Middle frontal gyrus (tissue), 1 donor: Measurements from ENCODE around the gene VPS37B.

Experiments
- DNase-seq: peaks from one replicate; pipeline ENCODE4 v3.0.0-alpha.2; 2015; ENCODE audit warnings: low spot score; ENCODE audit errors: extremely low spot score

Gene VPS37B

DNA sequence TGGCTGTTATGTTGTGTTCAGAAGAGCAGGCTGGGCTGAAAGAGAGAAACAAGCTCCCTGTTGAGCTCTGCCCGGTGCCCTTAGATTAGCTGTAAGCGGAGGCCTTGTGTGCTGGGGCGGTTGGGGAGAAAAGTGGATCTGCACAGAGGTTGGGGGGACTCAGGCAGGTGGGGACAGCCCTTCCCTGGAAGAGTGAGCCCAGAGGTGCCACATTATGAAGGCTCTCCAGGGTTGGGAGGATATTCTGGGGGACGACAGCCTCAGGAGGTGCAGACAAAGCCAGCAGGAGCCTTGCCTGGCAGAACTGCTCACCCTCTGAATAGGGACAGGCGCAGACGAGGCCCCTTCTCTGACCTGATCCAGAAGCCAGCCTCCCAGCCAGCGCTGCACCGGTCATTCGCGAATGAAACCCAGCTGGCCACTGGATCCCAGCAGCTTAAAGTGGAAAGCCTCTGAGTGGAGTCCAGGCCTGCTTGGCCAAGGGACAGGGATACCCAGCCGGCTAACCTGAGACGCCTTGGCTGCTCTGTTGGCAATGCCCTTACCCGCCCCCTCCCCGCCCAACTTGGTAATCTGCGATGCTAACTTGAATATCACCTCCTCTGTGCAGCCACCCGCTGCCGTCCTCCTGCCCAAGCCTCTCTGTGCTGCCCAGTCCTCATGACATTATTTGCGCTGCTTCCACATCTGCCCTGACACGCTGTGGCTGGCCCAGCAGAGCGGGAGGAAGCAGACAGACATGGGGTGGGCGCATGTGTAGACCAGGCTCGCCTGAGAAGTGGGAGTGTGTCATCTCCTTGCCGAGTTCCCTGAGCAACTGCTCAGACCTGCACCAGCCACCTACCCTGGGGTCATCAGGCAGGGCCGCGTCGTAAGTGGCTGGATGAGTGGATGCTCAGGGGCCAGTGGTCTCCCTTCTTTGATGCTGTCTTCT is 55.1 kb downstream of the VPS37B start:
- no peak for DNase-seq

GRCh38 chr12:122839907-122840554 is 55.9 kb downstream of the VPS37B start:
- no peak for DNase-seq

- DNase-seq = no peak
Measured at GRCh38 chr12:122838841-122839240, 57.1 kb downstream of the VPS37B start.

- DNase-seq = no peak
Measured at GRCh38 chr12:122837306-122838265, 58.3 kb downstream of the VPS37B start.

DNA sequence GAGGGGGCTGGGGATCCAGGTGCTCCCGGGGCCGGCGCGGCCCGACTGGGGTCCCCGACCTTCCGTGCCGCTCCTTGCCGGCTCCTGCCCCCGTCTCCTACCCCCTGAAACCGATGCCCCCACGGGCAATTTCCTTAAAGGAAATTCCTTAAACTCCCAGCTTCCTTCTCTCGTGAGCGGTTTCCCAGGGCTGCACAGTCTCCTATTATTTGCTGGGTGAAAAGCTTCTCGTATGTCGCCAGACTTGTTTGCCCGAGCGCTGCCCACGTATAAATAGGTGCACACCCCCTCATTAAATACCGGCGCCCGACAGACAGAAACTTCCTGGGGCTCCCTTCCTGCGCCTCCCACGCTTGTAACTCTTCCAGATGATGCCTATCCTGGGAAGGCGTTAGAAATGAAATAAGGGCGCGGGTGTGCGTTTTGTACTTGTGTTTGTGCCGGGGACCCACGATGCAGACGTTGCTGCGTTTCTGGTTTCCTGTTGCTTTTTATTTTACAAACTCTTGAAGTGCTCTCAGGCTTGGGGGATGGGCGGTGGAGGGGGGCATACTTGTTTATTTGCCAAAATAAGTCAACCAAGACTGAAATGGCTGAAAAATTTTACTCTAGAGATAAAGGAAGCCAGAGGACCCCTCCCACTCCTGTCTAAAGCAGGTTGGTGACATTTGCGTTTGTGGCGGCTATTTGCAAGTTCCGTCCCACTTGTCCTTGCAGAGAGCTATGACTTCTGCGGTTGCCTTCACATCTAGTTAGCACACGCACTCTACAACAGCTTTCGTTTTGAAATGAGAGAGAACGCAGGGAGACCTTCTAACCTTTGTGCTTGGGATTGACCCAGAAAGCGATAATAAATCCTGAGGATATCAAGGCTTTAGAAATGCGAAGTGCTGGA is 59.6 kb downstream of the VPS37B start:
- DNase-seq = no peak

DNA sequence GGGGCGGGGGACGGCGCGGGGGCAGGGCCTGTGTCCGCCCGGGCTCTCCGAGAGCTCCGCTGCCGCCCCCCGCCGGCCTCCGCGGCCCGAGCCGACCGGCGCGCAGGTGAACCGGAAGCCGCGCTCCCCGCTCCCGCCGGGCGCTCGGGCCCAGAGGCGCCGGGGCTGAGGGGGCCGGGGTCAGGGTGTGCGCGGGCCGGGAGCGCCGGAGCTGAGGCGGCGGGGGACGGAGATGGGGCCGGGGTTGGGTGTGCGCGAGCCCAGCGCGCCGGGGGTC is 60.2 kb downstream of the VPS37B start:
- no peak for DNase-seq

GRCh38 chr12:122834921-122835749 is 60.8 kb downstream of the VPS37B start, which contains the start of gene HIP1R:
Gene HIP1R, plus strand, starts transcription at chr12:122835457. Its CDS starts 94 bp downstream, at chr12:122835551.
- no peak for DNase-seq

DNA sequence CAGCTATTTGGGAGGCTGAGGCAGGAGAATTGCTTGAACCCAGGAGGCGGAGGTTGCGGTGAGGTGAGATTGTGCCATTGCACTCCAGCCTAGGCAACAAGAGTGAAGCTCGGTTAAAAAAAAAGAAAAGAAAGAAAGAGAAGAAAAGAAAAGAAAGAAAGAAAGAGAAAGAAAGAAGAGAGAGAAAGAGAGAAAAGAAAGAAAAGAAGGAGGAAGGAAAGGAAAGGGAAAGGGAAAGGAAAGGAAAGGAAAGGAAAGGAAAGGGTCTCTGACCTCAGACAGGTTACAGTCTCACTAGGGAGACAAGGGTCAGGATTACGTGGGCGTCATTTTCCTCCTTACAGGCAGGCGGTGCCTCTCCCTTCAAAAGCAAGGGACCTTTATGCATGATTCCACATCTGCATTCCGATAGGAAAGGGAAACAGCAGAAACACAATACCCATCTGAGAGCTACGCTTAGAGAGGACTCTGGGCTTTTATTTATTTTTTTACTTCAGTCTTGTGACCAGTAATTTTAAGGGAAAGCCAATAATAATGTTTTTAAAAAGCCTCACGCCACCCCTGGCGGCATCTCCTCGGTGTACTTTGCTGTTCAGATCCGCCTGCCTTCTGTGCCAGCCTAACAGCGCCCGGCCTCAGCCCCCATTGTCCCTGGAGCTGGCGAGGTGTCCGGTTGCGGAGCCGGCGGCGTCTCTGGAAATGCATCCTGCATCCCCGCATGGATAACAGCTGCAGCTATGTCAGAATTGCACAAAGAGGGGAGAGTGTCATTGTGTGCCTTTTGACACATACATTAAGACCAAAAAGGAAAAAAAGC is 61.6 kb downstream of the VPS37B start:
- no peak for DNase-seq

- no peak for DNase-seq
Measured at GRCh38 chr12:122830517-122831214, 65.3 kb downstream of the VPS37B start.

DNA sequence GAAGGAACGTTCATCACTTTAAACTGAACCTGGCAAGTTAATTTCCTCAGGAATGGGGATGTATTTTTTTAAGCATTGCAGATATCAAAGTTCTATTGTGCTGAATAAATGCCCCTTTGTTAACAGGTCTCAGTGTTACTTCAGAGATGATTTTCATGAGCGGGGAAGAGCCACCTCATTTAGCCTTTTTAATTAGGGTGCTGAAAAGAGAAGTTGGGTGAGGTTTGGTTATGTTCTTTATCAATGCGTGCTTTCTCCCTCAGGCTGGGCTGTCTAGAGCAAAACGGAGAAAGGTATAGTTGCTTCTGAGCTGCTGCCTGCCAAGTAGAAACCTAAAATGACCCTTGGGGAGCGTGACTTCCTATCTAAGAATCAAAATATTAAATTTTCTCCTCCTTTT is 68.7 kb downstream of the VPS37B start:
- DNase-seq = no peak

DNA sequence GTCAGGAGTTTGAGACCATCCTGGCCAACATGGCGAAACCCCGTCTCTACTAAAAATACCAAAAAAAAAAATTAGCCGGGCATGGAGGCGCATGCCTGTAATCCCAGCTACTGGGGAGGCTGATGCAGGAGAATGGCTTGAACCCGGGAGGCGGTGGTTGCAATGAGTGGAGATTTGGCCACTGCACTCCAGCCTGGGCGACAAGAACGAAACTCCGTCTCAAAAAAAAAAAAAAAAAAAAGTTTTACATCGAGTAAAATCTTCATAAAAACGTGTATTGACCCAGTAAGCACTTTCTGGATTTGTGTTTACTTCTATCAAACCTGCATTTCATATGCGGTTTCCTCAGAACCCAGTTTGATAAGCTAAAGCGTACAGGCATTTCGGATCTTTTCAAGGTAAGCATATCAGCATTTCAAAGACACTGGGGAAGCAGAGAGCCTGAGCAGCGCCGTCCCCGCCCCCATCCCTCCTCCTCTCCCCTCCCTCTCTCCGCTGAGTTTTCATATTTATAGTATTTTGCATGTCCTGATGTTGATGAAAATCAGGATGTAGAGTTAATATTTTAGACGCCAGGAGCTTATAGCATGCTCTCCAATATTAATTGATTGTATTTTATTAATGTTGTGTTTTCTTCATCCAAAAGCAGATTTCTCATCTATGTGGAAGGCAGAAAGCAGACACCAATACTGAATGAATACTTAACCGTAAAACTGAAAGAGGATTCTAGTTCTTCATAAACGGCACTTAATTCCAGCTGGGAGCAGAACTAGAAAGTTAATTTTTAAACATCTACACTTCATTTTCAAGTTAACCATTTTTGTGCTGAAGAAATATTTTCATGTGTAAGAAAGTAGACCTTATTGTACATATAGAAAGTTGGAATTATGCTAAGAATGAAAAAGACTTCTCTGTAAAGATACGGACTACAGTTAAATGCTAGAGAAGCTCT is 69.9 kb downstream of the VPS37B start:
- DNase-seq = no peak

GRCh38 chr12:122823429-122823828 is 72.5 kb downstream of the VPS37B start:
- DNase-seq = no peak

GRCh38 chr12:122820838-122821271 is 75.1 kb downstream of the VPS37B start:
- DNase-seq = no peak

- DNase-seq = no peak
Measured at GRCh38 chr12:122820138-122820537, 75.8 kb downstream of the VPS37B start.

DNA sequence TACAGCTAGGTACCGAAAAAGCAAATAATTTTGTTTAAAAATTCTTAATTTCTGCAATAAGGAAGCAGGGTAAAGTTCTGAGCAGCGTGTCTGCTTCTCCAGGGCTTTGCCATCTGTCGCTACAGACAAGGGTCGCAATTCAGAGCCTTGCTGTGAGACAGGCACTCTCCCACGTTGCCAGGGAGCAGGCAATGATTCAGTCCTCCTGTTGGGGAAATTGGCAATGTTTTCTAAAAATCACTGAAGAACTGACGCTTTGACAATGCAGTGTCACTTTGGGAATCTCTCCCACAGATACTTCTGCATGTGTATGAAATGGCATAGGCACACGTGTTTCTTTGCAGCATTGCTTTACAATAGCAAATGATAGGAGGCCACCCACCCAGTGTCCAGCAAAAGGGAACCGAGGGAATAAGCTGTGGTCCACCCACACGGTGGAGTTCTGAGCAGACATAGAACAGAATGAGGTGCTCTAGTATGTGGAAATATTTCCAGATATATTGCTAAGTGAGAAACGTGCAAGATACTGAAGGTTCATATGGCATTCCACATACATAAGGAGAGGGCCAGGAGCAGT is 76.6 kb downstream of the VPS37B start:
- no peak for DNase-seq
